GM21786 (cell line): Measurements from ENCODE around the gene TPPP.

ENCODE experiments used
- ATAC-seq: cut with Tn5 transposase; IDR thresholded peaks from one replicate; pipeline ENCODE4 v1.9.1; 2021; ENCODE audit not compliant: unreplicated experiment

Gene TPPP

DNA sequence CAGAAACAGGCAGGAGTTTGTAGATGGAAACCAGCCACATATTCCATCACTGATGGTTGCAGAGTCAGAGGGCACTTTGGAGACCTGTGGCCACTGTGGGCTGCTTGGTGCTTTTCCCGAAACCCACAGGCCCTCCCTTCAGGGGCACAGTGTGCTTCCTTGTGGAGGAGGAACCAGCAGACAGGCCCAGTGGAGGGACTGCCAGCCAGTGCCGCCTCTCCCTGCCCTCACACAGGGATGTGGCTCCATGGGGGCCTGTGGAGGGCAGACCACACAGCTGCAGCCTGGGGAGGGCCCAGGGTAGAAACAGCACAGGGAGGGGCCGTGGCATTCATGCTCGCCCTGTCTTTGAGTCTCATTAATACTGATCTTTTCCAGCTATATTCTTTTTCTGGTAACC is 45.8 kb downstream of the TPPP start:
- ATAC-seq = no peak

DNA sequence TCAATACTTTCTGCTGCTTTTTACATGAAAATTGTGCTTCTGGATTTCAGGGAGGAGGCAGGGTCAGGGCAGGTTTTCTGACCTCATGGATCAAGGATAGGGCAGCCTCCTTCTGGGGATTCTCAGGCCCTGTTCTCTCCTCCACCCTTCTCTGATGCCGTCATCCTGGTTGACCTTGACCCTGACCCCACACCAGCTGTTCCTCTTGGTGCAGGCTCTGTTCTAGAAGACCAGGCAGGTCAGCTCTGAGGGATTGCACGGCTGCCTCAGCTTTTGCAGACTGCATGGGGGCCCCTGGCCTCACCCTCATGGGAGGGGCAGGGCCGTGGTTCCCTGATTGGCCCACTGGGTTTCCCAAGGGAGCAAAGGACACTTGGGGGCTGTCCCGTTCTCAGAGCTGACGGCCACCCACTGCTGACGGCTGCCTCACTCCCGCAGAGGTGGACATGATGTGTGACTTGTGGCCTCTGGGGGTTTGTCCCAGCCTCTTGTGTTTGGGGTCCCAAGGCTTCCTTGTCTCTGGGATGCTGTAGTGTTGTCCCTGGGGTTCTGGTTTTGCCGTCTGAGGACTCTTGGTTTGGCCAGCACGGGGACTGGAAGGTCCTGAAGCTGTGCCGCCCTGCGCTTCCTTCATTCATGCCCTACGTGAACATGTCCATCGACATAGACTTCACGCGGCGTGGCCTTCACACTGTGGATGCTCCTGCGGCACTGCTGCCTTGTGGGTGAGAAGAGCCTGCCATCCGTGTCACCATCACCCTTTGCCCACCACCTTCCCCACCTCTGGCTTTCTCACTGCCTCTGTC is 46.6 kb downstream of the TPPP start:
- no peak for ATAC-seq

DNA sequence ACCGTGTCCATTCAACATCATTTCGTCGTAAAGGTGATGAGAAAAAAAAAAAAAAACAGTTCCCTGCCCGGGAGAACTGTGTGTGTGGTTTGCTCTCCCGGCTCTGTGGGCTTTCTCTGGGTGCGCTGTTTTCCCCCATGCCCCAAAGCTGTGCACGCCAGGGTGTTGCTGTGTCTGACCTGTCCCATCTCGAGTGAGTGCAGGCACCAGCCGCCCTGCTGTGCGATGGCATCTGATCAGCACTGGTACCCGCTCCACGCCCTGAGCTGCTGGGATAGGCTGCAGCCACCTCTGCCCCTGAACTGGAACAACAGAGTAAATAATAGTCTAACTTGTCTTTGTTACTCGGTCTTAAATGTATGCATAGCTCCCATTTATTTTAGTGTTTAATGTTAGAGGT is 47.7 kb downstream of the TPPP start:
- ATAC-seq = no peak

DNA sequence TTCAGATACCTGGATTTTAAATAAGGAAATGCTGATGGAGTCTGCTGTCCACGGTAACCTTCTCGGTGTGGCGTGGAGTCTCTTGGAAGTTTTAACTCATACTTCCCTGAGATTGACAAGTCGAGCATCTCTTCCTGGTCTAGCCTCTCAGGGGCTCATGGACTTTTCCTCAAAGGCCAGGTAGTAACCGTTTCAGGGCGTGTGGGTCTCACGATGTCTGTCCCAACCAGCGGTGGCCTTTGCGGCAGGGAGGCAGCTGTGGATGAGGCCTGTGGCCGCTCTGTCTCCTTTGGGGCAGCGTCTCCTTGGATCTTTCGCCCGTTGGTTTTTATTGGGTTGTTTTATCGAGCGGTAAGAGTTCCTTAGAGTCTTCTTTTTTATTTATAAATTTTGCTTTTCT is 48.2 kb downstream of the TPPP start:
- no peak for ATAC-seq

DNA sequence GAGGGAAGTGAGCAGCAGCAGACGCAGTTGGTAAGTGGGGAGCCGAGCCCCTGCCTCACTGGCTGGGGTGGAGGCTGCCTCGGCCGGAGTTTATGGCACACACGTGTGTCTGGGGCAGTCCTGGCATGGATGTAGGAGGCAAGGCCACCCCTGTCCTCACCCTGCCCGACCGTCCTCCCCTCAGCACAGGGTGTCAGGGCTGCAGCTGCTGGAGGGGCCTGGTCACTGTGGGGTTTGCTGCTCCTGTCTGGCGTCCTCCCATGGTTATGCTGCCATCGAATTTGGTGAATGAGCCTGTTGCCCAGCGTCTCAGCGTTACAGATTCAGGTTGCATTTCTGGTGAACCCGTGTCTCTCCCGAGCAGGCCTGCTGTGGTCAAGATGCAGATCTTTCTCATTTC is 48.6 kb downstream of the TPPP start:
- ATAC-seq = no peak

DNA sequence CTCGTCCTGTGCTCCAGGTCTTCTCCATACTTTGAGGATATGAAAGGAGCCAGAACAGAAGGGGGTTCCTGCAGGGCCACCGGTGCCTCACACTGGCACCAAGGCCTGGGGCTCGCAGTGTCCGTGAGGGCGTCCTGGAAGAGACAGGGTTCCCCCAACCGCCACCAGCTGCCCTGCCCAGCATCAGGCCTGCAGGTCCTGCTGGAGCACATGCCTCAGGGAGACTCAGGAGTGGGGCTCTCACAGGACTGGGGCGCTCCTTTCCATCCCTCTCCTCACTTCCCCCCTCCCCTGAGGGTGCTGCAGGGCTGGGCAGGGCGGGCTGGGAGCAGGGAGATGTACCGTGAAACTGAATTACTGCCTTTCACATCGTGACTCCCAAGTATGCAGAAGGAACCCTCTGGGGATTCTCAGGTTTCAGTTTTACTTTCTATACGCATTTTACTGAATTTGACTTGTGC is 49.3 kb downstream of the TPPP start:
- peak; percentile 80 for ATAC-seq

DNA sequence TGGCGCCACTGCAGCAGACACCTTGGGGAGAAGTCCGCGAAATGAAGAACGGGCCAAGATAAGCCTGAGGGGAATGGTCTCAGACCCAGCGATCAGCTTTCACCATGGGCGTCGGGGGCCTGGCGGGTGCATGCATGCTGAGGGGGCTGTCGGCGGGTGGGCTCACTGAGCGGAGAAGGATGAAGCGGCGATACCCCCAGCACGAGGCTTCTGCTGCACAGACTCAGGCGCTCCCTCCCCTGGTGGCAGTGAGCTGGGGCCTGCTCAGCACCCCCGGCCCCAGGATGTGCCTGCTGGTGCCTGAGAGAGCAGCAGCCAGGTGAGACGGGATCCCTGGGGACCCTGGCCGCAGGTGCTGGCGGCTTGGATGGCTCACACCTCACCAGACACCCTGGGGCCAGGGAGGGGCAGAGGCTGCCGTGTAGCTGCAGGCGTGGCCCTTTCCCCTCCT is 49.8 kb downstream of the TPPP start:
- peak; percentile 31 for ATAC-seq

DNA sequence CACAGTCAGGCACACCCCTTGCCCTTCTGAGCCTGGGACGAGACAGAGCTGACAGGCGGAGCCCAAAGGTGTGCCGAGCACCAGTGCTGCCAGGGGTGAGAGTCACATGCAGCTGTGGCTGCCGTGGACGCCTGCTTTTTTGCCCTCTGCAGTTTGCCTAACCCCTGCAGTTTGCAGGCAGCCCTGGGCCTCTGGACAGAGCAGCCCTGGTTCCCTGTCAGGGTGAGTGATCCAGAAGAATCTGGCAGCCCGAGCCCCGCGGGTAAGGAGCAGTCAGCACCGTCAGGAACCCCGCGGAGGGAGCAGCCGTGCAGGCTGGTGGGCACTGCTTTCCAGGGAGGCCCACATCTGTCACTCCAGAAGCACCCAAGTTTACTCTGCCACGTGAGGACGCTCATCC is 50.7 kb downstream of the TPPP start:
- no peak for ATAC-seq

DNA sequence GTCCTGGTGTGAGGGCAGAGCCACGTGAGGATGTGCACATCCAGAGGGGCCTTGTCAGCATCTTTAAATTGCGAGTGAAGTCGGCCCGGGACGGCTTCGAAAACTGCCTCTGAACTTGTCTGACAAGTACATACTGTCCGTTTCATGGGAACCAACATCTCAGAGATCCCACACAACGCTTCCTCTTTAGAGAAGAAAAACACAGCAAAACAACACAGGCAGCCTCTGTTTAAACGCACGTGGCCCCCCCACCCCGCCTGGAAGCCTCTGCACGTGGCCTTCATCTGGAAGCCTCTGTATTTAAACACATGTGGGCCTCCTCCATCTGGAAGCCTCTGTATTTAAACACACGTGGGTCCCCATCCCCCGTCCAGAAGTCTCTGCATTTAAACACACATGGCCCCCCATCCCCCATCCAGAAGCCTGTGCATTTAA is 51.8 kb downstream of the TPPP start:
- ATAC-seq = no peak

DNA sequence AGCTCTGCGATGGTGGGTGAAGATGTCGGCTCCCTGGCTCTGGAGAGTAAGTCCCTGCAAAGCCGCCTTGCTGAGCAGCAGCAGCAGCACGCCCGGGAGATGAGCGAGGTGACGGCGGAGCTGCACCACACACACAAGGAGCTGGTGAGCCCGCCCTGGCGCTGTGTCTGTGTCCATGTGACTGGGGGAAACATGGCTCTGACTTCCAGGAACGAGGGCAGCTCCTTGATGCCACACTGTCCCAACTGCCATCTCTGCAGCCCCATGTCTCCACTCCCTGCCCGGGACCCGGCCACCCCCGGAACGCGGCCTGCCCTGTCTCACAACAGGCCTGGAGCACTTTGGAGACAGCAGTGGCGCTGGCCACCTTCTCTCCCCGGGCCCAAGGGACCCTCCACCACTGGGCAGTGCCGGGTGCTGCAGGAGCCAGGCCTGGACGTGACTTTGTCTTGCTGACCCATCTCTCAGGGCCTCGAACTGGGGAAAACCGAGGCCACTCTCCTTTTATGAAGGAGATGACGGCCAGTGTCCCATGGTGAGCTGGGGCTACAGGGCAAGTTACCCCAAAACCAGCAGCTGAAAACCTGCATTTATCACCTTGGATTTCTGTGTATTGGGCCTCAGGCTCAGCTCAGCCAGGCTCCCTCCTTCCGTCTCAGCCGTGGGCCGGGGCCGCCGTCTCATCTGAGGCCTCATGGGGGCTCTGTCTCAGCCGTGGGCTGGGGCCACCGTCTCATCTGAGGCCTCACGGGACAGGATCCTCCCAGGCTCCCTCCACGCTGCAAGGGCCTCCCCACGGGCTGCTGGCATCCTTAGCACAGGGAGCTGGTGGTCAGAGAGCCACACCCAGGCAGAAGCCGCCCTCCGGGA is 52.5 kb downstream of the TPPP start:
- ATAC-seq = no peak

DNA sequence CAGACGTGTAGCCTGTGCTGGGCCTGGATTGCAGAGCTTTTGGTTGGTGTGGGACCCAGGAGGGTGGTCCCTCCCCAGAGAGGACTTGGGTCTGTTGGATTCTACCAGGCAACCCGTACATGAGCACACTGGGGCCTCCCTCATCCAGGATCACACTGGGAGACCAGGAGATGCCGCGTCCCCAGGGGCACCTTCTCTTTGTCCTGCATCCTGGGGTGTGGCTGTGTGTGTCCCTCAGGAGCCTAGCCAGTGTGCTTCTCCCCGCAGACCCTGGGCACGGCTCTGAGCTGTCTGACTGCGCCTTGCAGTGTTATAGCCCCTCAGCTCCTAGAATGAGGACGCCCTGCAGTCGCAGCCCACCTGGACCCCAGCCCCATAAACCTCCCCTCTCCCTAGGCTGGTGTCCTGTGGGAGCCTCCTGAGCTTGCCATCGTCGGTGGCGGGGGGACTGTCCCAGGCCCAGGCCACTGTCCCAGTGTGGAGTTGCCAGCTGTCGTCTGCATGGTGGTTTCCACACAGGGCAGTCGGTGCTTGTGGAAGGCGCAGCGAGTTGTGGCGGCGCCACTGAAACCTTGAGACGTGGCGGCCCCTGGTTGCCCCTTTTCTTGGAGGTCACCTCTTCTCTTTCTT is 53.5 kb downstream of the TPPP start:
- ATAC-seq = no peak

DNA sequence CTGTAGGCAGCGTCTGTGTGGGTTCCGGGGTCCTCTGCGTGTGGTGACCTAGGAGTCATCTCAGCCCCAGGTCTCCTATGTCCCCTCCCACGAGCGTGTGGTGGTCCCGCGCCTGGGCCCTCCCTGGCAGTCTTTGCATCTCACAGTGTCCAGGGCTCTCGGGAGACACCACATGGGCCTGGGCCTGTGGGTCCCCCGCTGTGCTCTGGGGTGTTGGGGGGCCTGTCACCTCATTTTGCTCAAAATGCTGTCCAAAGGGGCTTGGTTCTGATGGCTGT is 54.0 kb downstream of the TPPP start:
- no peak for ATAC-seq

DNA sequence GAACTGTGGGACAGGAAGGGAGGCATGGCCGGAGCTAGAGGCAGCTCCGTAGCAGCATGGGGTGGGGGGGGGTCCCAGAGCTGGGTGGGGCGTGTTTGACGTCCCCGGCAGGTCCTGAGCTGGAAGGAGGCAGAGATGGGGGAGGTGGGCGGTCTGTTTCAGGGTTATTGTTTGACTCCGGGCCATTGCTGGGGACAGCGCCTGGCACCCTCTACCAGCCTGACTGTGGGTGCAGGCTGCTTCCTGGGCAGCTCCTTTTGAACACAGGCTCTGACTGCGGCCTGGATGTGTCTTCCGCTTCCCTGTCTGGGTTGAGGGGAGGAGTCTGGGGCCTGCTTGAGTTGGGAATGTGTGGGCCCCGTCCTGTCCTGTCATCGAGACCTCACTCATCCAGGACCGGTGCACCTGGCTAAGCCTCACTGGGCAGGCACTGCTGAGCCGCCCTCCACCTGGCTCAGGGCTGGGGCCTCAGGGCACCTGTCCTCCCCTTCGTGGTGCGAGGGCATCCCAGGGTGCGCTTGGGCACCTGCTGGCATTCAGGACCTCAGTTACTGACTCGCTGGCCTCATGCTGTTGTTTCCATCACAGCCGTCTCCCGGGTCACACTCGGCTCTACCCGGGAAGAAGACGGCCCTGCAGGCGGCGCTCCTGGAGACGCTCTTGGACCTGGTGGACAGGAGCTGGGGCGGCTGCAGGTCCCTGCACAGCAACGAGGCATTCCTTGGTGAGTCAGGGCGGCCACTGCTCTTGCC is 54.5 kb downstream of the TPPP start:
- no peak for ATAC-seq

DNA sequence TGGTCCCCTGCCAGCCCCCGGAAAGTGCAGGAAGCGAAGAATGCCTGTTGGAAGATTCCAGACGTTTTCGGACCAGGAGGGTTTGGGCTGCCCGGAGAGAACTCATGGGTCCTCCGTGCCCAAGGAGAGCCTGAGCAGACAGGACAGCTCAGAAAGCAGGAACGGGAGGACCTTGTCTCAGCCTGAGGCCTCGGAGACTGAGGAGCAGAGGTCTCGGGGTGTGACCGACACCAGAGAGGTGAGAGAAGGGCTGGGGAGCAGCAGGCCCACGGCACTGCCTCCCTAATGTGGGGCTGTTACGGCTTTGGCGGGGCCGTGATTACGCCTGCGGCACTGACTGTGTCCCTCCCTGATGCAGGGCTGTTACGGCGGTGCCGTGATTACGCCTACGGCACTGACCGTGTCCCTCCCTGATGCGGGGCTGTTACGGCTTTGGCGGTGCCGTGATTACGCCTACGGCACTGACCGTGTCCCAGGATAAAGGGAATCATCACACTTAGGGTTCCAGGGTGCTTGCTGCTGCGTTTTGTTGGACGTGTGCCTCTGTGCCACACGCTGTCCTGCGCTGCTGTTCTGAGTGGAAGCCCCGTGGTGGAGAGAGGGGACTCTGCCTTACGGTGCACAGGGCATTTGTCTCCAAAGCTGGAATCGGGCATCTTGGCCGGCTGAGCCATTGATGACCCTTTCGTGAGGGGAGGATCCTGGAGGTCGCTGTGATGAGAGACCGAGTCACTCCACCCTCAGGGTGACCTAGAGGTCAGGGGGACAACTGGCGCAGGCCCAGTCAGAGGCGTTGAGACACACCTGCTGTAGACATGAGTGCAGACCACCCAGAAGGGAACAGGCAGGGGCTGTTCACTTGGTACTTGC is 55.3 kb downstream of the TPPP start:
- no peak for ATAC-seq

DNA sequence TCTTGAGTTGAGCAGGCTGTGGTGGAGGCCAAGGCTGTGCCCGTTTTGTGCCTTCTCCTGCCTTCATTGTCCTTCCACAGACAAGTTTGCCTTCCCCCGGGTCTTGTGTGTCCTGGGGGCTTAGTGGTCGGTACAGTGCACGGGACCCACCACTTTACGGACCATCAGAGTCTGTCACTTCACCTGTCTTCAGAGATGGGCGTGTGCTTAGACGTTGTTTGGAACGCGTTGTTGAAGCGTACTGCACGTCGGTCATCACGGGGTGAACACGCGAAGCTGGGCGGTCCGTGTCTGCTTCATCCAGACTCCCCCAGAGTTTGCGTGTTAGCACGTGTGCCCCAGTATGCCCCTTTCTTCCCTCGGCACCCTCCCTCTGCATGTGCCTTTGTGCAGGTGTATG is 56.2 kb downstream of the TPPP start:
- no peak for ATAC-seq

DNA sequence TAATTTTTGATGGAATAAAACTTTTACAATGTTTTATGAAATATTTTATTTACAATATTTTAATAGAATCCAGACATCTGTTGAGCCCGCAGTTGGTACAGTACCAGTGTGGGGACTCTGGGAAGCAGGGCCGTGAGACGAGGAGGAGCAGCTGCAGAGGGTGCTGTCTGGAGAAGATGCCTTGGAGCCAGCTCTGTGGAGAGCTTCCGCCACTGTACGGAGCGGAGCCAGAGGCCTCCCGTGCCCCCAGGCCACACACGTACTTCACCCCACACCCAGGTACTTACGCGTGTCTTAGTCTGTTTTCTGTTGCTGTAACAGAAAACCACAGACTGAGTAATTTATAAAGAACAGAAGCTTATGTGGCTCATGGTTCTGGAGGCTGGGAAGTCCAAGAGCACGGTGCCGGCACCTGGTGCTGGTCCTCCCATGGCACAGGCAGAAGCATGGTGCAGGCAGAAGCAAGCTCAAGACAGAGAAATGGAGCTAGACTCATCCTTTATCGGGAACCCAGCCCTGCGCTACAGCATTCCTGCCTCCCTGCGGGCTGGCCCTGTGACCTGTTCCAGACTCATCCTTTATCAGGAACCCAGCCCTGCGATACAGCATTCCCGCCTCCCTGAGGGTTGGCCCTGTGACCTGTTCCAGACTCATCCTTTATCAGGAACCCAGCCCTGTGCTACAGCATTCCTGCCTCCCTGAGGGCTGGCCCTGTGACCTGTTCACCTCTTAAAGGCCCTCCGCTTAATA is 57.7 kb downstream of the TPPP start:
- ATAC-seq = no peak

DNA sequence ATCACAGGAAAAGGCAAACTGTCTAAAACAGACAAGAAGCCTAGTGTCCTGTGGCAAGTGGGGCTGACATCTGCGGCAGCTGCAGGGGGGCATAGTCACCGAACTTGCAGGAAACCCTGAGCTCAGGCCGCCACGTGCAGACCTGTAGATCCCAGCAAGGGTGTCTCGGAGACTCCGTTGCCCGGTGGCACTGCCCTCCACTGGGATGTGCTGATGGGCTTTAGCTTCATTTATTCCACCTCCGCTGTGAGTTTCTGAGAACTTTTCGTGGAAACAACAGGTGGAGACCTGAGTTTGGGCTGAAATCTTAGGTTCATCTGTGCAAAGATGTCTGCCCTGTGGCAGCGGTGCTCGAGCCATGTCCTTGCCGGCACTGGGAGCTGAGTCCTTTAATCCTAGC is 59.0 kb downstream of the TPPP start:
- ATAC-seq = no peak

DNA sequence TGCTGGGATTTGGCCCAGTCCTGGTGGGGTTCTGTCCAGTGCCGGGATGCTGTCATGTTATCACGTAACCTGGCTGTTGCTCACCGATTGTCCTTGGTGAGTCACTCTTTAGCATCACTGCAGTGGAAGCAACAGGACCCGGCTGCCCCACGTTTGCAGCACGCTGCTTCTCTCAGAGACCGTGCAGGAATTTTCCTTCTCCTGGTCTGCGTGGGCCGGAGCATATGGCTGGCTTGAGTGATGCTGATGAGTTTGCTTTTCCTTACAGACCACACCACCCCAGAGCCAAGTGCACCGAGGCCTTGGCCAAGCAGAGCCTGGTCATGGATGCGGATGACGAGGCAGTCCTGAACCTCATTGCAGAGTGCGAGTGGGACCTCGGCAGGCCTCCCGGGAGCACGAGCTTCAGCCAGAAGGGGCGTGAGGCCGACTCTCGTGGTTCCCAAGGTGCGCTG is 59.6 kb downstream of the TPPP start:
- ATAC-seq = no peak
